Mesenchymal stem cell (in vitro differentiated cells and primary cell): ENCODE data around the gene OR5P2.
"Not testable (repeated sequence)": the region's sequence is repeated elsewhere in the genome, so short reads cannot be mapped to it uniquely, and the experiment has no call there.

Experiments used
- DNase-seq: peaks from one replicate; pipeline ENCODE4 v3.0.0-alpha.2; 2013
- H2AFZ ChIP-seq: one replicate; pipeline ENCODE4 v1.6.1; 2013; ENCODE audit warnings: low read depth, mild to moderate bottlenecking, control low read depth, inconsistent platforms, low read length, moderate library complexity
- H2AK5ac ChIP-seq: 2 replicates; pipeline ENCODE4 v1.6.1; 2013; ENCODE audit warnings: low read length, moderate library complexity, mild to moderate bottlenecking, inconsistent platforms; ENCODE audit not compliant: severe bottlenecking
- H2BK120ac ChIP-seq: one replicate; pipeline ENCODE4 v1.6.1; 2013; ENCODE audit warnings: low read depth, mild to moderate bottlenecking, inconsistent platforms, low read length, moderate library complexity
- H2BK12ac ChIP-seq, 2 experiments: one replicate each; pipeline ENCODE4 v1.6.1; 2013; ENCODE audit warnings: inconsistent platforms in 2 of 2, low read length in 2 of 2, mild to moderate bottlenecking in 2 of 2, moderate library complexity in 2 of 2, control low read depth in 1 of 2
- H2BK15ac ChIP-seq: one replicate; pipeline ENCODE4 v1.6.1; 2013; ENCODE audit warnings: mild to moderate bottlenecking, low read depth, inconsistent platforms; ENCODE audit not compliant: poor library complexity, severe bottlenecking
- H2BK5ac ChIP-seq: 2 replicates; pipeline ENCODE4 v1.6.1; 2013; ENCODE audit warnings: low read depth, mild to moderate bottlenecking, low read length, control low read depth, inconsistent platforms; ENCODE audit not compliant: poor library complexity, severe bottlenecking
- H3K14ac ChIP-seq, 2 experiments: one replicate each; pipeline ENCODE4 v1.6.1; 2013; ENCODE audit warnings: inconsistent platforms in 2 of 2, low read length in 2 of 2, control low read depth in 1 of 2, mild to moderate bottlenecking in 1 of 2, moderate library complexity in 1 of 2
- H3K18ac ChIP-seq, 2 experiments: one replicate each; pipeline ENCODE4 v1.6.1; 2013; ENCODE audit warnings: inconsistent platforms in 2 of 2, low read length in 2 of 2, control low read depth in 1 of 2, low read depth in 1 of 2, mild to moderate bottlenecking in 1 of 2
- H3K23ac ChIP-seq, 2 experiments: one replicate each; pipeline ENCODE4 v1.6.1; 2013; ENCODE audit warnings: inconsistent platforms in 2 of 2, low read length in 2 of 2, mild to moderate bottlenecking in 2 of 2, moderate library complexity in 2 of 2, control low read depth in 1 of 2
- H3K27ac ChIP-seq: 2 replicates; pipeline ENCODE4 v1.5.1; 2013; ENCODE audit warnings: mild to moderate bottlenecking, moderate library complexity, low read length, control low read depth, inconsistent platforms; ENCODE audit not compliant: poor library complexity, severe bottlenecking
- H3K27me3 ChIP-seq, 2 experiments: 2 replicates each; pipeline versions ENCODE4 v1.6.1 to v1.7.0; 2013; ENCODE audit warnings: low read length in 2 of 2, mild to moderate bottlenecking in 2 of 2, moderate library complexity in 2 of 2, control low read depth in 1 of 2, inconsistent platforms in 1 of 2; ENCODE audit not compliant: control insufficient read depth in 1 of 2, insufficient read depth in 1 of 2
- H3K36me3 ChIP-seq, 2 experiments: 2 replicates each; pipeline versions ENCODE4 v1.6.1 to v1.7.0; 2013; ENCODE audit warnings: low read length in 2 of 2, control low read depth in 1 of 2, inconsistent platforms in 1 of 2, low read depth in 1 of 2, mild to moderate bottlenecking in 1 of 2; ENCODE audit not compliant: insufficient read depth in 2 of 2, control insufficient read depth in 1 of 2
- H3K4ac ChIP-seq, 2 experiments: one replicate each; pipeline ENCODE4 v1.6.1; 2013; ENCODE audit warnings: inconsistent platforms in 2 of 2, low read length in 2 of 2, mild to moderate bottlenecking in 2 of 2, moderate library complexity in 2 of 2, control low read depth in 1 of 2, low read depth in 1 of 2
- H3K4me1 ChIP-seq: 2 replicates; pipeline ENCODE4 v1.6.1; 2013; ENCODE audit warnings: low read depth, low read length, control low read depth; ENCODE audit not compliant: control insufficient read depth, insufficient read depth
- H3K4me2 ChIP-seq: 2 replicates; pipeline ENCODE4 v1.6.1; 2013; ENCODE audit warnings: low read length, mild to moderate bottlenecking, inconsistent platforms; ENCODE audit not compliant: poor library complexity, severe bottlenecking
- H3K4me3 ChIP-seq, 2 experiments: 2 replicates each; pipeline versions ENCODE4 v1.5.1 to v1.7.0; 2013; ENCODE audit warnings: low read length in 2 of 2, mild to moderate bottlenecking in 2 of 2, control low read depth in 1 of 2, low read depth in 1 of 2; ENCODE audit not compliant: insufficient read depth in 1 of 2
- H3K79me1 ChIP-seq: replicated peaks from 2 replicates; pipeline ENCODE4 v1.6.1; 2013; ENCODE audit warnings: mild to moderate bottlenecking, control low read depth, low read length, inconsistent platforms; ENCODE audit not compliant: poor library complexity, severe bottlenecking
- H3K9ac ChIP-seq: 2 replicates; pipeline ENCODE4 v1.7.0; 2013; ENCODE audit warnings: mild to moderate bottlenecking, low read length, moderate library complexity
- H3K9me3 ChIP-seq: 2 replicates; pipeline ENCODE4 v1.7.0; 2013; ENCODE audit warnings: mild to moderate bottlenecking, low read length; ENCODE audit not compliant: control insufficient read depth
- H4K8ac ChIP-seq: one replicate; pipeline ENCODE4 v1.6.1; 2013; ENCODE audit warnings: inconsistent platforms, mild to moderate bottlenecking, low read length, moderate library complexity
- H4K91ac ChIP-seq: one replicate; pipeline ENCODE4 v1.6.1; 2013; ENCODE audit warnings: mild to moderate bottlenecking, low read length, inconsistent platforms
- WGBS: methylation state at CpG from one replicate; pipeline ENCODE4 v1.1.7; 2013; ENCODE audit warnings: mixed read lengths; 5-methylcytosine and 5-hydroxymethylcytosine counted together

Gene OR5P2

GRCh38 chr11:7787239-7787638, 9.5 kb downstream of the OR5P2 start:
- Histone ChIP-seq H2BK15ac (no peak overlapping the region), H3K27me3 (no peaks in the 10 kb centered on the region), H4K8ac (no peak overlapping the region), H4K91ac (no peak overlapping the region), H3K14ac (no peak overlapping the region), H2AK5ac (no peak overlapping the region), H3K4me2 (no peak overlapping the region), H3K79me1 (no peaks in the 10 kb centered on the region), H3K9me3 (peaks cover 2% of the 10 kb centered on the region), H2BK120ac (no peak overlapping the region), H3K27ac (no peak overlapping the region), H3K4ac (no peak overlapping the region), H3K4me3 (no peak overlapping the region), H2AFZ (no peak overlapping the region), H3K23ac (no peak overlapping the region), H3K4me1 (no peaks in the 10 kb centered on the region), H3K9ac (no peak overlapping the region), H3K18ac (no peak overlapping the region), H2BK5ac (no peak overlapping the region), H2BK12ac (no peak overlapping the region), H3K36me3 (no peaks in the 10 kb centered on the region)
- WGBS, result 79% methylated on average over 6 of the region's 6 CpGs
- DNase-seq, result no peak

- Histone ChIP-seq H3K79me1 (no peaks in the 10 kb centered on the region), H4K8ac (no peak overlapping the region), H3K27me3 (no peaks in the 10 kb centered on the region), H3K4me3 (no peak overlapping the region), H3K23ac (no peak overlapping the region), H2AK5ac (no peak overlapping the region), H2BK120ac (no peak overlapping the region), H3K9ac (no peak overlapping the region), H3K4ac (no peak overlapping the region), H2BK12ac (no peak overlapping the region), H2BK5ac (no peak overlapping the region), H3K9me3 (no peaks in the 10 kb centered on the region), H4K91ac (no peak overlapping the region), H3K27ac (no peak overlapping the region), H3K4me1 (no peaks in the 10 kb centered on the region), H3K18ac (no peak overlapping the region), H3K36me3 (no peaks in the 10 kb centered on the region), H2AFZ (no peak overlapping the region), H3K14ac (no peak overlapping the region), H2BK15ac (no peak overlapping the region), H3K4me2 (no peak overlapping the region)
- WGBS, result 65% methylated on average over 3 of the region's 3 CpGs
- DNase-seq, result no peak
Measured at GRCh38 chr11:7775689-7776088, 21.1 kb downstream of the OR5P2 start.

DNA sequence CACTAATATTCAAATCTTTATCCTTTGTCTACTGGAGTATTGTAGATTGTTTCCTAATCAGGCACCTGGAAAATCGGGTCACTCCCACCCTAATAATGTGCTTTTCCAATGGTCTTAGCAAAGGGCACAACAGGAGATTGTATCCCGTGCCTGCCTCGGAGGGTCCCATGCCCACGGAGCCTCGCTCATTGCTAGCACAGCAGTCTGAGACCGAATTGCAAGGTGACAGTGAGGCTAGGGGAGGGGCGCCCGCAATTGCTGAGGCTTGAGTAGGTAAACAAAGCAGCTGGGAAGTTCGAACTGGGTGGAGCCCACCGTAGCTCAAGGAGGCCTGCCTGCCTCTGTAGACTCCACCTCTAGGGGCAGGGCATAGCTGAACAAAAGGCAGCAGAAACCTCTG, 32.4 kb downstream of the OR5P2 start:
- not testable (repeated sequence) for DNase-seq, H3K4me1 ChIP-seq

GRCh38 chr11:7759010-7759409, 37.7 kb downstream of the OR5P2 start:
- Histone ChIP-seq H3K79me1 (no peaks in the 10 kb centered on the region), H3K14ac (no peak overlapping the region), H3K27ac (no peak overlapping the region), H2BK15ac (no peak overlapping the region), H3K36me3 (no peaks in the 10 kb centered on the region), H3K23ac (no peak overlapping the region), H2BK120ac (no peak overlapping the region), H3K9ac (no peak overlapping the region), H3K27me3 (no peaks in the 10 kb centered on the region), H3K9me3 (no peaks in the 10 kb centered on the region), H3K18ac (no peak overlapping the region), H3K4ac (no peak overlapping the region), H4K8ac (no peak overlapping the region), H2AFZ (no peak overlapping the region), H2AK5ac (no peak overlapping the region), H3K4me3 (no peak overlapping the region), H2BK5ac (no peak overlapping the region), H4K91ac (no peak overlapping the region), H3K4me2 (no peak overlapping the region), H2BK12ac (no peak overlapping the region), H3K4me1 (no peaks in the 10 kb centered on the region)
- 81% methylated on average over 2 of the region's 2 CpGs for WGBS
- DNase-seq, result no peak

More for the DNA sequence above, 32.4 kb downstream of the OR5P2 start:
- H3K23ac ChIP-seq, H3K36me3 ChIP-seq, H2BK12ac ChIP-seq, H3K4ac ChIP-seq, H3K27ac ChIP-seq, H3K9me3 ChIP-seq, H3K9ac ChIP-seq, H3K79me1 ChIP-seq, H2BK5ac ChIP-seq, H2AFZ ChIP-seq, H4K91ac ChIP-seq, H3K4me2 ChIP-seq, H3K14ac ChIP-seq, H3K4me3 ChIP-seq, H3K27me3 ChIP-seq, H4K8ac ChIP-seq, H2AK5ac ChIP-seq, H2BK15ac ChIP-seq, H2BK120ac ChIP-seq, H3K18ac ChIP-seq: not testable (repeated sequence)
- 88% methylated on average over 10 of the region's 10 CpGs for WGBS
